ENCODE results near the gene SLC4A2.
"Not testable (repeated sequence)": the region's sequence is repeated elsewhere in the genome, so short reads cannot be mapped to it uniquely, and the experiment has no call there.

Gene SLC4A2, protein sequence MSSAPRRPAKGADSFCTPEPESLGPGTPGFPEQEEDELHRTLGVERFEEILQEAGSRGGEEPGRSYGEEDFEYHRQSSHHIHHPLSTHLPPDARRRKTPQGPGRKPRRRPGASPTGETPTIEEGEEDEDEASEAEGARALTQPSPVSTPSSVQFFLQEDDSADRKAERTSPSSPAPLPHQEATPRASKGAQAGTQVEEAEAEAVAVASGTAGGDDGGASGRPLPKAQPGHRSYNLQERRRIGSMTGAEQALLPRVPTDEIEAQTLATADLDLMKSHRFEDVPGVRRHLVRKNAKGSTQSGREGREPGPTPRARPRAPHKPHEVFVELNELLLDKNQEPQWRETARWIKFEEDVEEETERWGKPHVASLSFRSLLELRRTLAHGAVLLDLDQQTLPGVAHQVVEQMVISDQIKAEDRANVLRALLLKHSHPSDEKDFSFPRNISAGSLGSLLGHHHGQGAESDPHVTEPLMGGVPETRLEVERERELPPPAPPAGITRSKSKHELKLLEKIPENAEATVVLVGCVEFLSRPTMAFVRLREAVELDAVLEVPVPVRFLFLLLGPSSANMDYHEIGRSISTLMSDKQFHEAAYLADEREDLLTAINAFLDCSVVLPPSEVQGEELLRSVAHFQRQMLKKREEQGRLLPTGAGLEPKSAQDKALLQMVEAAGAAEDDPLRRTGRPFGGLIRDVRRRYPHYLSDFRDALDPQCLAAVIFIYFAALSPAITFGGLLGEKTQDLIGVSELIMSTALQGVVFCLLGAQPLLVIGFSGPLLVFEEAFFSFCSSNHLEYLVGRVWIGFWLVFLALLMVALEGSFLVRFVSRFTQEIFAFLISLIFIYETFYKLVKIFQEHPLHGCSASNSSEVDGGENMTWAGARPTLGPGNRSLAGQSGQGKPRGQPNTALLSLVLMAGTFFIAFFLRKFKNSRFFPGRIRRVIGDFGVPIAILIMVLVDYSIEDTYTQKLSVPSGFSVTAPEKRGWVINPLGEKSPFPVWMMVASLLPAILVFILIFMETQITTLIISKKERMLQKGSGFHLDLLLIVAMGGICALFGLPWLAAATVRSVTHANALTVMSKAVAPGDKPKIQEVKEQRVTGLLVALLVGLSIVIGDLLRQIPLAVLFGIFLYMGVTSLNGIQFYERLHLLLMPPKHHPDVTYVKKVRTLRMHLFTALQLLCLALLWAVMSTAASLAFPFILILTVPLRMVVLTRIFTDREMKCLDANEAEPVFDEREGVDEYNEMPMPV

DNA sequence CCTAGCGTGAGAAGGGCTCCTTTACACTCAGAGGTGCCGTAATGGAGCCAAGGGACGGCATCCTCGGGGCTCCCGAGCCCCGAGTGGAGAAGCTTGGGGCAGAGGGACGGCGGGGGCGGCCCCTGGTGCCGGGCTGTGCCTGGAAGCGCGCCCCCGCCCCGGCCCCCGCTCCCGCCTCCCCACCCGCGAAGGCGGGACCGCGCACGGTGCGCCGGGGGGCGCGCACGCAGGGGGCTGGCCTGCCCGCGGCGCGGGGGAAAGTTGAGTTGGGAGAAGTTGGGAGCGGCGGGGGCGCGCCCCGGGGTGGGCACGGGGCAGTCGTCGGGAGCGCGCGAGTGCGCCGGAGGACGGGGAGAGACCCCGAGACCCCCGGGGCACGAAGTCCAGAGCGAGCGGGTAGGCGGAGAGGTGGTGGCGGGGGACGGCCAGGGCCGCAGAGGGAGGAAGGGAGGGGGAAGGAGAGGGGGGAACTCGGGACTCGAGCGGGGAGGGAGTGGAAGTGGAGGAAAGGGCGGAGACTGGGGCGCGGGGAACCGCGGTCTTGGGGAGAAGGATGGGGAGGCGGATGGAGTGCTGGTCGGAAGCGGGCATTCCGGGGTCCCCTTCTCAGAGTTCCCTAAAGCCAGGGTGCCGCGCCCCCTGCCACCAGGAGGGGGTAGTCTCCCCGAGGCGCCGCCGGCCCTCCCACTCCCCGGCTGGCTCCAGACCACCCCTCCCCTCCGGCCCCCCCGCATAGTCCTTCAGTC lies at the start of gene SLC4A2:
Gene SLC4A2, plus strand, starts transcription at position 223 of the 746 bp plus-strand sequence. CDS start 2,399 bp downstream, outside the sequence.
- peak in 1 of 2 donors; percentile 63 for DNase-seq (ENCODE audit: low read depth in 2 of 2)

- no peak for DNase-seq (ENCODE audit: low read depth in 2 of 2)
These were observed 49.4 kb upstream of the SLC4A2 start for GRCh38 chr7:151010037-151010306.

DNA sequence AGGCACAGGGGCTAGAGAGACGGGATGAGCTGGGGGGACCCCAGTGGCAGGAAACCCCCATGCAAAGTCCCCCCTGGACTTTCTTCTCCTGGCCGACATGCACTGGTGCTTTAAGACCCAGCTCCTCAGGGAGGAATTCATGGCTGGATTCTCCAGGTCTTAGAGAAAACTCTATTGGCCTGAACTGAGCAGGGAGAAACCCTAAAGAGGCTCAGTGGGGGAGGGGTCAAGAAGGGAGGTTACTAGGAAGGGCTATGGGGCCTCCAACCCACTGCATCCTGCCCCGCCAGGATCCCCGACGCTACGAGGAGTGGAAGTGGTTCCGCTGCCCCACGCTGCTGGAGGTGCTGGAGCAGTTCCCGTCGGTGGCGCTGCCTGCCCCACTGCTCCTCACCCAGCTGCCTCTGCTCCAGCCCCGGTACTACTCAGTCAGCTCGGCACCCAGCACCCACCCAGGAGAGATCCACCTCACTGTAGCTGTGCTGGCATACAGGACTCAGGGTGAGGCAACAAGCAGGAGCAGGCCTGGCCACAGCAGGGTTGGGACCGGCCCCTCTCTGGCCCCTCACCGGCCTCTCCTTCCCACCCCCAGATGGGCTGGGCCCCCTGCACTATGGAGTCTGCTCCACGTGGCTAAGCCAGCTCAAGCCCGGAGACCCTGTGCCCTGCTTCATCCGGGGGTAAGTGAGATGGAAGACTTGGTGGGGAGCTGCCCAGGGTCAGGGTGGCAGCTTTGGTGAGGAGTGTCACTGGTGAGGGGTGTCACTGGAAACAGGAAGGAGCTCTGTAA lies 48.9 kb upstream of the SLC4A2 start:
- no peak for DNase-seq (ENCODE audit: low read depth in 2 of 2)

GRCh38 chr7:151011097-151011409 lies 48.3 kb upstream of the SLC4A2 start:
- DNase-seq (ENCODE audit: low read depth in 2 of 2), result no peak

DNA sequence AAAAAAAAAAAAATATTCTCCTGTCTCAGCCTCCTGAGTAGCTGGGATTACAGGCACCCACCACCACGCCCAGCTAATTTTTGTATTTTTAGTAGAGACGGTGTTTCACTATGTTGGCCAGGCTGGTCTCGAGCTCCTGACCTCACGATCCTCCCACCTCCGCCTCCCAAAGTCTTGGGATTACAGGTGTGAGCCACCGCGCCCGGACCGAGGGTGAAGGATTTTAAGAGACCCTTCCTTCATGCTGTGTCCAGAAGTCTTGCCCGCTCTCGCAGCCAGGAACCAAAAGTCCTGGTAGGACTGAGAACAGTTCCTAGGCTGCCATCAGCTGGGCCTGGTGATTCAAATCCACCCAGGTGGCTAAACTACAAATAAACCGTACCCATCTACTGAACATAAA lies 47.8 kb upstream of the SLC4A2 start:
- not testable (repeated sequence) for DNase-seq (ENCODE audit: low read depth in 2 of 2)

GRCh38 chr7:151012031-151012692 lies 47.2 kb upstream of the SLC4A2 start:
- no peak for DNase-seq (ENCODE audit: low read depth in 2 of 2)

DNA sequence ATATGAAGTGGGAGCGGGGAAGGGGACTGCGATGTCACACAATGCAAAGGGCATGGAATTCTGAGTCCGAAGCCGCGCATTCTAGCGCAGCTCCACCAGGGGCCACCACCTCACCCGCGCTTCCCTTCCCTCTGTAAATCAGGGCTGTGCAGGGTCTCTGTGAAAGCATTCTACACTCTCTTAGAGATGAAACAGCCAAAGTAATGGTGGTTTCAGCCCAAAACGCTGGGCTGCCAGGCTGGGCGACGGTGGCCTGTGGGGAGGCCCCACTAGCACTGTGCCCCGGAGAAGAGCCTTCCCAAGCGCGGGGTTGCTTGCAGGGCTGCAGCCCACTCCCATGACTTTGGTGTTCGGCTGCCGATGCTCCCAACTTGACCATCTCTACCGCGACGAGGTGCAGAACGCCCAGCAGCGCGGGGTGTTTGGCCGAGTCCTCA lies 46.5 kb upstream of the SLC4A2 start:
- DNase-seq (ENCODE audit: low read depth in 2 of 2), result no peak

GRCh38 chr7:151013356-151013732 lies 46.0 kb upstream of the SLC4A2 start:
- no peak for DNase-seq (ENCODE audit: low read depth in 2 of 2)

GRCh38 chr7:151013733-151014497 lies 45.5 kb upstream of the SLC4A2 start:
- peak; percentile 57 to 72 for DNase-seq (ENCODE audit: low read depth in 2 of 2)

GRCh38 chr7:151014950-151015349 lies 44.4 kb upstream of the SLC4A2 start:
- DNase-seq (ENCODE audit: low read depth in 2 of 2), result no peak

DNA sequence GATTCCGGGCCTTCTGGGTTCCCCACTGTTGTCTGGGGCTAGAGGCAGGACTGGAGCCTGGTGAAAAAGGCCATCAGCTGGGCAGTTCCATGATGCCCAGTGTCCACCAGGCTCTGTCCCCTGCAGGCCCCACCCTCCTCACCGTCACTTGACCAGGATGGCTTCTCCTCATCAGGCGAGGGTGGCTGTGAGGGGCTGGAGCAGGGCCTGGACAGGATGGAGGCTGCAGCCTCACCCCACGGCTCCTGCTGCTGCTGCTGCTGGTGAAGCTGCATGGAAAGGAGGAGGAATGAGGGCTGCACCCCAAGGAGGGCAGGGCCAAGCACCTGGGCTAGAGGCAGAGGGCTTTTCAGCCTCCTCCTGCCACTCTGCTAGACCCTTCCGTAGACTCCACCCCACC lies 43.4 kb upstream of the SLC4A2 start:
- DNase-seq (ENCODE audit: low read depth in 2 of 2), result no peak

- no peak for DNase-seq (ENCODE audit: low read depth in 2 of 2)
These were observed 42.9 kb upstream of the SLC4A2 start for GRCh38 chr7:151016505-151016904.

GRCh38 chr7:151016942-151017341 lies 42.4 kb upstream of the SLC4A2 start:
- DNase-seq (ENCODE audit: low read depth in 2 of 2), result no peak

- no peak for DNase-seq (ENCODE audit: low read depth in 2 of 2)
These were observed 41.9 kb upstream of the SLC4A2 start for GRCh38 chr7:151017370-151017952.

GRCh38 chr7:151017953-151018420 lies 41.4 kb upstream of the SLC4A2 start:
- DNase-seq (ENCODE audit: low read depth in 2 of 2), result peak; percentile 57 to 69

DNA sequence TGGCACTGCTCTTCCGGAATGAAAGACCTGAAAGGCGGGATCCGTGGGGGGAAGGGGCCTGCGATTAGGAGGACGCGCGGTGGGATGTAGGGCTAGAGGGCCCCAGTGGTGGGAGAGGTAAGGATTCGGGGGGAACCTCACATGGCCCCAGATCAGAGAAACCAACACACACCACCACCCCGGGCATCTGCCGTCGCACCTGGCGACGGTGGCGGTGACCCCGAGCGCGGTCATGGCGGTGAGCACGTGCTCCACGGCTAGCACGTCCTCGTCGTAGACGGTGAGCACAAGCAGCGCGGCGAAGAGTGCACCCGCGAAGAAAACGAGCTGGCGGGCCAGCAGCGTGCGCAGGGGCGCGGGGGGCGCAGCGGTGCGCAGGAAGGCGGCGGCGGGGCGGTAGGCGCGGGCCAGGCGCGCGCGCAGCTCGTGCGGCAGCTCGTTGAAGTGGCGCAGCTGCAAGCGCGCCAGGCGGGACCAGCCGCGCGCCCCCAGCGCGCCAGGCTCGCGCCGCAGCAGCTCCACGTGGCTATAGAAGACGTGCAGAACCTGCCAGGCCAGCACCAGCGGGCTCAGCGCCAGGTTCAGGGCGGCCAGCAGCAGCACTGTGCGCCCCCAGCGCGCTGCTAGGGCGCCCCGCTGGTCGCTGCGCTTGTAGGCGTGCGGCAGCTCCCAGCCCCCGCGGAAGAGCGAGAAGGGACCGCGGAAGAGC lies 40.8 kb upstream of the SLC4A2 start:
- DNase-seq (ENCODE audit: low read depth in 2 of 2), result no peak

GRCh38 chr7:151019130-151019447 lies 40.3 kb upstream of the SLC4A2 start:
- no peak for DNase-seq (ENCODE audit: low read depth in 2 of 2)

DNA sequence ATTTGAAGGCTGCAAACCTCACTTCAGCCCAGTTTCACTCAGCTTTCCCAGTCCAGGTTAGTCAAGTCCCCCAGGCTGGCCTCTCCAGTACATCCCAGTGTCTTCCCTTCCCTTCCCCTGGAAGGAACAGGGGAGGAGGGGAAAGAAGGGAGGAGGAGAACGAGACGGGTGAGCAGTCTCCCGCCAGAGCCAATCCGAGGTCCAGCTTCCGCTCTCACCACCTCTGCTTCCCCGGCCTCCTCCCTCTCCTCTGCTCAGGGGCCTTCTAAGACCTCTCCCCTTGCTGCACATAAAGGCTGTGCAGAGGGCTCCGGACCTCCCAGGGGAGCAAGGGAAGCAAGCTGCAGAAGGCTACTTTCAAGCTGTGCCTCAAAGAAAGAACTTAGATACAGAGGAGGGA lies 39.2 kb upstream of the SLC4A2 start:
- no peak for DNase-seq (ENCODE audit: low read depth in 2 of 2)

DNA sequence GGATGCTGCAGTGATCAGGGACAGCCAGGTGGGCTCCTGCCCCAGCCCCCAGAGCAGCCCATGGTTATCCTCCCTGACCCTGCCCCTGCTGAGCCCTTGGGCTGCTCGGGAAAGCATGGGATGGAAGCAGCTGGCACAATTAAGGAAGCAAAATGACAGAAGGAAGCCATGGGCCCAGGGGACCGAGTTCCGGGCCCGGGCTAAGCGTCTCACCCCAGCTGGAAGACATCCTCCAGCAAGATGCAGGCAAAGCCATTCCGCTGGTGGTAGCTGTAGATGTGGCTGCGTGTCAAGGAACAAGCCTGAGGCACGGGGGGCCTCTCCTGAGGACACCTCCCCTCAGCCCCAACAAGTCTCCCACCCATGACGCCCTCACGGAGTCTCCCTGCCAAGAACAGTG lies 36.2 kb upstream of the SLC4A2 start:
- no peak for DNase-seq (ENCODE audit: low read depth in 2 of 2)
